GM12865 (cell line): Measurements from ENCODE around the gene CCNJL.

Experiments used
- DNase-seq: peaks from one replicate; pipeline ENCODE4 v3.0.0; 2010; ENCODE audit warnings: low read depth
- H3K4me3 ChIP-seq: 2 replicates; pipeline ENCODE4 v1.5.1; 2011; ENCODE audit warnings: mild to moderate bottlenecking, low read depth, low read length, control low read depth
- TF ChIP-seq, protein P1 (sequence below): IDR thresholded peaks from 2 replicates; pipeline ENCODE4 v1.5.1; 2011; ENCODE audit warnings: low read length, control low read depth, low read depth, inconsistent platforms; ENCODE audit not compliant: insufficient read depth; ENCODE audit errors: missing control alignments

CCNJL gene

DNA sequence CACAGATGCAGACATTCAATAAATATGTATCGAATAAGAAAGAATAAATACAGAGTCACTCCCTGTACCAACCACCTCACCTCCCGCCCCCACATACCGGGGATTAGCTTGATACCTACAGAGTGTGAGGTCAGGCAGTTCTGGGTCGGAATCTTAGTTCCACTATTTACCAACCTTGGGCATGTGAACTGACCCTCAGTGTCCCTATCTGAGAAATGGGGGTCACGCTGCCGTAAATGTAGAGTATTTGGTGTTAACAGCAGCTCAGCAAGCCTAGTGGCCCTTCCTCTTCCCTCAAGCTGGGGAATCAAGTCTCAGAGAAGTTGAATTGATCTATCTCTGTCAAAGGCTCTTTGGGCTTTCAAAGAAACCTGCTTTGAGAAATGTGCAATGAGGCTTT, 25.4 kb downstream of the CCNJL start:
- TF ChIP-seq, protein P1, sequence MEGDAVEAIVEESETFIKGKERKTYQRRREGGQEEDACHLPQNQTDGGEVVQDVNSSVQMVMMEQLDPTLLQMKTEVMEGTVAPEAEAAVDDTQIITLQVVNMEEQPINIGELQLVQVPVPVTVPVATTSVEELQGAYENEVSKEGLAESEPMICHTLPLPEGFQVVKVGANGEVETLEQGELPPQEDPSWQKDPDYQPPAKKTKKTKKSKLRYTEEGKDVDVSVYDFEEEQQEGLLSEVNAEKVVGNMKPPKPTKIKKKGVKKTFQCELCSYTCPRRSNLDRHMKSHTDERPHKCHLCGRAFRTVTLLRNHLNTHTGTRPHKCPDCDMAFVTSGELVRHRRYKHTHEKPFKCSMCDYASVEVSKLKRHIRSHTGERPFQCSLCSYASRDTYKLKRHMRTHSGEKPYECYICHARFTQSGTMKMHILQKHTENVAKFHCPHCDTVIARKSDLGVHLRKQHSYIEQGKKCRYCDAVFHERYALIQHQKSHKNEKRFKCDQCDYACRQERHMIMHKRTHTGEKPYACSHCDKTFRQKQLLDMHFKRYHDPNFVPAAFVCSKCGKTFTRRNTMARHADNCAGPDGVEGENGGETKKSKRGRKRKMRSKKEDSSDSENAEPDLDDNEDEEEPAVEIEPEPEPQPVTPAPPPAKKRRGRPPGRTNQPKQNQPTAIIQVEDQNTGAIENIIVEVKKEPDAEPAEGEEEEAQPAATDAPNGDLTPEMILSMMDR: no peak
- DNase-seq: no peak
- H3K4me3 ChIP-seq: no peak overlapping the region

DNA sequence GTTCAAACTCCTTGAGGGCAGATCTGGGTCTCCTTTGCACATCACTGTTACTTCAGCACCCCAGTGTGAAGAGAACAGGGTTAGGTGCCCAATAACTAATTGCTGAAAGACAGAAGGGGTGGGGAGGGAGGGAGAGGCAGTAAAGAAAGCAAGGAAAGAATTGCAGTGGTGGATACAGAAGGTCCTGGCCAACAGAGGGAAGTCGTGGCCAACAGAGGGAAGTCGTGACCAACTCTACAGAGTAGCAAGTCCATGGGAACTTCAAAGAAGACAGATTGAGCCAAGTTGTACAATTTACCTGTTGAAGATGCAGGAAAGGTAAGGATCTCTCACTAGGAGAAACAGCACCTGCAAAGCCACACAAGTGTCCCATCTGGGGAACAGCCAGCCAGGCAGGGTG, 27.0 kb downstream of the CCNJL start:
- DNase-seq: no peak
- TF ChIP-seq, protein P1: no peak
- H3K4me3 ChIP-seq: no peak overlapping the region

DNA sequence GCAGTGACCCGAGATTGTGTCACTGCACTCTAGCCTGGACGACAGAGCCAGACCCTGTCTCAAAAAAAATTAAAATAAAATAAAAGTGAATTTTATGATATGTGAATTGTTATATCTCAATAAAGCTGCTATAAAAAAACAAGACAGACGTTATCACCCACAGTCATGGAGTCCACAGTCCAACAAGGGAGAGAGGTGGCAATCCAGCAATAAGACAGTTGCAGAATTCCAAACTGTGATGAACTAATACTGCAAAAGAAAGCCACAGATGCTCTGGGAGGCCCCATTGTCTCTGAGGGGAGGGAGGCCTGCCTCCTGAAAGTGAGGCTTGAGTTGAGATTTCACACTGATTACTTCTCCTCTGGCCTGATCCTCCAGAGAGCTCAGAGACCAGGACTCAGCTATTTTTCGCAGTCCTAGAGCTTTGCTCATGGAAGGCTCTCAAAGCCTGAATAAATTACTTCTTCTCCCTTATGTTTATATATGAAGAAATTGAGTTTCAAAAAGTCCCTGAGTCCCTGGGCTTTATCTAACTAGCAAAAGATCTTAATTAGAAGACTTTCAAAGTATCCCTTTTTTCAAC, 28.0 kb downstream of the CCNJL start:
- DNase-seq: no peak
- TF ChIP-seq, protein P1: no peak
- H3K4me3 ChIP-seq: no peak overlapping the region

DNA sequence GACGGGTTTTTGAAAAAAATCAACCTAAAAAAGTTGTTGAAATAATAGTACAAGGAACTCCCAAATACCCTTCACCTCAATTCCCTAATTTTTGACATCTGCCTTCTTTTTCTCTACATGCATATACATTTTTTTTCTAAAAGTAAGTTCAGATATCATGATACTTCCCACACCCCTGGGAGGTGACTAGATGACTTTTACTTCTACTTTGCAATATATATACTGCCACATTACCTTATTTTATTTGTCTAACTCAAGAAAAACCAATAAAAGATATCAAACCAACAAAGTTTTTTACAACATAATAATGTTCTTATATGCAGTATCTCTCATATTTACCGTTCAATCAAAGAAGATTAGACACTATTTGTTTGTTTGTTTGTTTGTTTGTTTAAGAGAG, 31.1 kb downstream of the CCNJL start:
- TF ChIP-seq, protein P1: no peak
- no peak for DNase-seq
- no peak overlapping the region for H3K4me3 ChIP-seq

DNA sequence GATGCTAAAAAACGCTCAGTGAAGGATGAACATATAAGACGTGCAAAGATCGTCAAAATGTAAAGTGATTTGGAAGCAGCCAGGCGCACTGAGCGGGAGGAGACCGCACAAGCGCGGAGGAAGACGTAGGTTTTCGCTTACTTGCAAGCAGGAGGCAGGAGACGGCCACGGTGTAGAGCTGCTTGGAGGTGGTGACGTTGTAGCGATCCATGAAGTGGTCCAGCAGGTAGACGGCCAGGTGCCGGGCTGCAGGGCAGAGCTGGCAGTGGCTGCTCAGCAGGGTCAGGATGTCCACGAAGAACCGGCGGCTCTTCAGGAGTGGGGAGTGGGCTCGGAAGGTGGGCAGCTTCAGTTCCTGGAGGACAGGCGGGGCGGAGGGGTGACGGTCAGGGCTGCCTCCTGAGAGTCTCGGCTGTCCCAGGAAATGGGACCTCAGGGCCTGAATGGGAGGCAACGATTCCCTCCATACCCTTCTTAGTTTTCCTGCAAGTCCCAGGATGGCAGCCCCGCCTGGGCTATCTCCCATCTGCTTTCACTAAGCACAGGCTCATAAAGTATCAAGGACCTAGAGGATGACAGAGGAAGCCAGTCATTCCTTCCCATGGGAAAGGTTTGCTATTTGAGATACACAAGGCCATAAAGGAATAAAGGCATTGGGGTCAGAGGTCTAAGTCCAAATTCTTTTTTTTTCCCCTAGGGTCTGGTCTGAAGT, 31.8 kb downstream of the CCNJL start:
- H3K4me3 ChIP-seq: no peak overlapping the region
- DNase-seq: no peak
- TF ChIP-seq, protein P1: no peak

DNA sequence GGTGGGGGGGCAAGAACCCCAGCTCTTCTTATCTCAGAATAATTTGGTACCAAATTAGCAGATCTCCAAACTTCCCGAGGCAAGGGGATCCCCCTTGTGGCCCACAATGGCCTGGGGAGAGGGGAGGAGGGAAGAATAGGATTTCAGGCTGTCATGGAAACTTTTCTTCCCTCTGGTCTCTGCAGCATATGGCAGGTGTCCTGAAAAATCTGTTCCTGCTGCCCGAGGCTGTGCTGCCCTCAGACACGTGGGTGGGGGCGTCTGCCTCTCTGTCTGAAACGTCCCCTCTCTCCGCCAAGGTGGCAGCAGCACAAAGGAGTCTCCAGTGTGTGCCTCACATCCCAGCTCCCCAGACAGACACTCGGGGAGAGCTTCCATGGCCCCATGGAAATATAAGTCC, 34.0 kb downstream of the CCNJL start:
- TF ChIP-seq, protein P1: no peak
- no peak overlapping the region for H3K4me3 ChIP-seq
- DNase-seq: no peak
